ENCODE results near the gene SYTL3. TPM values are rescaled to one million over a fixed set of nuclear protein-coding genes. Genes with fewer than 3 reads are reported as not detected.

SYTL3 gene
- polyA plus RNA-seq, 1 donor (not counting 4 experiments of a cell fraction or from before 2014, with no cell fraction given) = 1.4 TPM

- peaks cover 59% of the 10 kb centered on the region for H4K20me1 ChIP-seq (ENCODE audit: control insufficient read depth, extremely low read depth, insufficient read depth, low read length)
Observed at GRCh38 chr6:158795516-158795915, 145.7 kb downstream of the SYTL3 start.

GRCh38 chr6:158796353-158796752 is 146.5 kb downstream of the SYTL3 start:
- Histone ChIP-seq H3K4me3 (ENCODE audit: control insufficient read depth in 2 of 3, extremely low read depth in 1 of 3, insufficient read depth in 2 of 3, low read depth in 1 of 3, low read length in 3 of 3) (no peak overlapping the region), H4K20me1 (ENCODE audit: control insufficient read depth, extremely low read depth, insufficient read depth, low read length) (peaks cover 60% of the 10 kb centered on the region), H3K27me3 (ENCODE audit: control insufficient read depth, extremely low read depth, insufficient read depth, low read length) (no peaks in the 10 kb centered on the region), H3K27ac (ENCODE audit: control insufficient read depth, insufficient read depth, low read length) (no peak overlapping the region), H3K9me1 (ENCODE audit: control insufficient read depth, extremely low read depth, insufficient read depth, low read length) (peaks cover 14% of the 10 kb centered on the region), H3K4me1 (ENCODE audit: control insufficient read depth, extremely low read depth, insufficient read depth, low read length) (peaks cover 61% of the 10 kb centered on the region), H3K9me3 (ENCODE audit: control insufficient read depth, low read depth, low read length) (no peaks in the 10 kb centered on the region), H3K9ac (ENCODE audit: control insufficient read depth, extremely low read depth, insufficient read depth, low read length) (no peak overlapping the region), H2AFZ (ENCODE audit: control insufficient read depth, low read length) (no peak overlapping the region), H3K36me3 (ENCODE audit: control insufficient read depth in 2 of 2, extremely low read depth in 1 of 2, insufficient read depth in 2 of 2, low read length in 2 of 2) (peaks cover 5 to 19% of the 10 kb centered on the region in 2 experiments), H3K4me2 (ENCODE audit: control insufficient read depth, extremely low read depth, insufficient read depth, low read depth, low read length) (no peak overlapping the region), H3K79me2 (ENCODE audit: control insufficient read depth, insufficient read depth, low read length) (peaks cover 99% of the 10 kb centered on the region)
- DNase-seq (ENCODE audit: low read depth, low spot score) (no peak), FAIRE-seq (no peak)
- TF ChIP-seq EZH2 (IDR thresholded peaks at IDR 0.05; ENCODE audit: low read length) (no peak), CTCF (optimal IDR thresholded peaks at IDR 0.05 in 1 of 3, IDR thresholded peaks at IDR 0.05 in 1 of 3, conservative IDR thresholded peaks at IDR 0.05 in 1 of 3; ENCODE audit: extremely low read depth in 1 of 3, insufficient read depth in 2 of 3, low read length in 3 of 3) (no peak)
- dilution Hi-C loops (cut with MboI; ENCODE audit: extremely low pct_ligation_motif_present, low sequenced_read_pairs) = no loop called here

More at GRCh38 chr6:158795516-158795915, 145.7 kb downstream of the SYTL3 start:
- peaks cover 66% of the 10 kb centered on the region for H3K4me1 ChIP-seq (ENCODE audit: control insufficient read depth, extremely low read depth, insufficient read depth, low read length)
- DNase-seq (ENCODE audit: low read depth, low spot score) = no peak
- FAIRE-seq = no peak
- peaks cover 99% of the 10 kb centered on the region for H3K79me2 ChIP-seq (ENCODE audit: control insufficient read depth, insufficient read depth, low read length)
- no peak overlapping the region for H3K4me3 ChIP-seq (ENCODE audit: control insufficient read depth in 2 of 3, extremely low read depth in 1 of 3, insufficient read depth in 2 of 3, low read depth in 1 of 3, low read length in 3 of 3)
- H3K9me3 ChIP-seq (ENCODE audit: control insufficient read depth, low read depth, low read length) = no peaks in the 10 kb centered on the region
- H3K27me3 ChIP-seq (ENCODE audit: control insufficient read depth, extremely low read depth, insufficient read depth, low read length) = no peaks in the 10 kb centered on the region
- no peak overlapping the region for H3K4me2 ChIP-seq (ENCODE audit: control insufficient read depth, extremely low read depth, insufficient read depth, low read depth, low read length)
- peak overlapping the region; percentile 24 for H3K27ac ChIP-seq (ENCODE audit: control insufficient read depth, insufficient read depth, low read length)
- no peak overlapping the region for H2AFZ ChIP-seq (ENCODE audit: control insufficient read depth, low read length)
- dilution Hi-C loops (cut with MboI; ENCODE audit: extremely low pct_ligation_motif_present, low sequenced_read_pairs) = no loop called here
- H3K9ac ChIP-seq (ENCODE audit: control insufficient read depth, extremely low read depth, insufficient read depth, low read length) = no peak overlapping the region
- H3K36me3 ChIP-seq (ENCODE audit: control insufficient read depth in 2 of 2, extremely low read depth in 1 of 2, insufficient read depth in 2 of 2, low read length in 2 of 2) = peaks cover 5 to 19% of the 10 kb centered on the region in 2 experiments
- H3K9me1 ChIP-seq (ENCODE audit: control insufficient read depth, extremely low read depth, insufficient read depth, low read length) = peaks cover 16% of the 10 kb centered on the region
- TF ChIP-seq CTCF (optimal IDR thresholded peaks at IDR 0.05 in 1 of 3, IDR thresholded peaks at IDR 0.05 in 1 of 3, conservative IDR thresholded peaks at IDR 0.05 in 1 of 3; ENCODE audit: extremely low read depth in 1 of 3, insufficient read depth in 2 of 3, low read length in 3 of 3) (no peak), EZH2 (IDR thresholded peaks at IDR 0.05; ENCODE audit: low read length) (no peak)

Data from keratinocyte (primary cell).